Neural progenitor cell (in vitro differentiated cells): ENCODE measurements around the gene TECR. TPM values are rescaled to one million over a fixed set of nuclear protein-coding genes. Genes with fewer than 3 reads are reported as not detected.
A peak's percentile ranks its signal among the peaks of the same experiment; 100 is the strongest.

Source experiments
- DNase-seq: peaks from one replicate; pipeline ENCODE4 v3.0.0-alpha.2; 2016; ENCODE audit warnings: low spot score
- H2AFZ ChIP-seq: fragments of 200-600 bp; sonication (generic); replicated peaks from 2 replicates; pipeline ENCODE4 v1.6.1; 2016; ENCODE audit warnings: antibody characterized with exemption
- H3F3A ChIP-seq: fragments of 200-600 bp; sonication (generic); 2 replicates; pipeline ENCODE4 v1.6.1; 2016; ENCODE audit warnings: antibody characterized with exemption, low read depth
- H3K27ac ChIP-seq: fragments of 200-600 bp; sonication (generic); 2 replicates; pipeline ENCODE4 v1.5.1; 2016; ENCODE audit warnings: mild to moderate bottlenecking
- H3K27me3 ChIP-seq: fragments of 200-600 bp; sonication (generic); 2 replicates; pipeline ENCODE4 v1.6.1; 2016; ENCODE audit warnings: mild to moderate bottlenecking, moderate library complexity
- H3K36me3 ChIP-seq: fragments of 200-600 bp; sonication (generic); 2 replicates; pipeline ENCODE4 v1.5.1; 2016
- H3K4me1 ChIP-seq: fragments of 200-600 bp; sonication (generic); 2 replicates; pipeline ENCODE4 v1.6.1; 2016; ENCODE audit warnings: mixed run types
- H3K4me2 ChIP-seq: fragments of 200-600 bp; sonication (generic); 2 replicates; pipeline ENCODE4 v1.6.1; 2016
- H3K4me3 ChIP-seq: fragments of 200-600 bp; sonication (generic); 2 replicates; pipeline ENCODE4 v1.5.1; 2016
- H3K79me2 ChIP-seq: fragments of 200-600 bp; sonication (generic); 2 replicates; pipeline ENCODE4 v1.6.1; 2016; ENCODE audit warnings: low read depth
- H3K9ac ChIP-seq: fragments of 200-600 bp; sonication (generic); 2 replicates; pipeline ENCODE4 v1.6.1; 2016
- H3K9me3 ChIP-seq: fragments of 200-600 bp; sonication (generic); 2 replicates; pipeline ENCODE4 v1.5.1; 2016; ENCODE audit warnings: low read depth
- H4K20me1 ChIP-seq: fragments of 200-600 bp; sonication (generic); 2 replicates; pipeline ENCODE4 v1.6.1; 2016; ENCODE audit warnings: low read depth
- H3K27ac Mint-ChIP-seq: 3 replicates; pipeline ENCODE4 v1.8.0; 2021; ENCODE audit warnings: mixed read lengths
- H3K27me3 Mint-ChIP-seq: 2 replicates; pipeline ENCODE4 v1.8.0; 2022; ENCODE audit warnings: low read depth, mild to moderate bottlenecking, inconsistent platforms, moderate library complexity, mixed read lengths; ENCODE audit not compliant: insufficient read depth
- H3K36me3 Mint-ChIP-seq: 3 replicates; pipeline ENCODE4 v1.8.0; 2021; ENCODE audit warnings: mixed read lengths
- H3K4me1 Mint-ChIP-seq: 3 replicates; pipeline ENCODE4 v1.8.0; 2021; ENCODE audit warnings: mixed read lengths
- H3K4me3 Mint-ChIP-seq: 3 replicates; pipeline ENCODE4 v1.8.0; 2021; ENCODE audit warnings: mild to moderate bottlenecking, moderate library complexity, mixed read lengths
- H3K9me3 Mint-ChIP-seq: 3 replicates; pipeline ENCODE4 v1.8.0; 2020; ENCODE audit warnings: mixed read lengths
- CTCF ChIP-seq: fragments of 200-600 bp; sonication (generic); IDR thresholded peaks from 2 replicates; pipeline ENCODE4 v1.5.1; 2017; ENCODE audit warnings: antibody characterized with exemption, mild to moderate bottlenecking
- EZH2 ChIP-seq: fragments of 200-600 bp; sonication (generic); IDR thresholded peaks from 2 replicates; pipeline ENCODE4 v1.6.1; 2017; ENCODE audit warnings: antibody characterized with exemption, mild to moderate bottlenecking, moderate library complexity
- EZH2phosphoT487 ChIP-seq: fragments of 200-600 bp; sonication (generic); IDR thresholded peaks from 2 replicates; pipeline ENCODE4 v1.6.1; 2017; ENCODE audit warnings: antibody characterized with exemption
- microRNA counts: library from miRNA; unstranded; fragments of <30 nt; microRNA quantifications from one replicate; lab custom pipeline; 2016
- microRNA-seq: library from miRNA; unstranded; fragments of <30 nt; microRNA quantifications from one replicate; pipeline ENCODE4, GENCODE V29; 2016
- small RNA-seq: library from RNA; depleted of rRNA; stranded (forward); fragments of <200 nt; gene quantifications from one replicate; pipeline ENCODE3, GENCODE V24; 2015
- total RNA-seq: library from RNA; depleted of rRNA; stranded (reverse); fragments of >200 nt; gene quantifications from 2 replicates; pipeline ENCODE4 v1.2.3, GENCODE V29; 2015; ENCODE audit warnings: low replicate concordance

Gene TECR
- total RNA-seq, 1 donor from 2014 or later: 41.9 TPM

- H3K36me3 Mint-ChIP-seq: no peaks in the 10 kb centered on the region
- H3K9me3 ChIP-seq: no peaks in the 10 kb centered on the region
- peaks cover 3% of the 10 kb centered on the region for H3K9me3 Mint-ChIP-seq
Observed at GRCh38 chr19:14614099-14614412, 84.7 kb downstream of the TECR start.

More at GRCh38 chr19:14614099-14614412, 84.7 kb downstream of the TECR start:
- Histone ChIP-seq H3K4me1 (no peaks in the 10 kb centered on the region), H2AFZ (no peak overlapping the region), H3K4me2 (no peak overlapping the region), H3K79me2 (no peaks in the 10 kb centered on the region), H3K4me3 (no peak overlapping the region), H4K20me1 (no peaks in the 10 kb centered on the region), H3F3A (no peaks in the 10 kb centered on the region), H3K9ac (no peak overlapping the region), H3K27me3 (no peaks in the 10 kb centered on the region), H3K27ac (no peak overlapping the region), H3K36me3 (no peaks in the 10 kb centered on the region)
- no peaks in the 10 kb centered on the region for H3K4me1 Mint-ChIP-seq
- H3K27me3 Mint-ChIP-seq: peaks cover 5% of the 10 kb centered on the region
- H3K4me3 Mint-ChIP-seq: no peak overlapping the region
- no peak overlapping the region for H3K27ac Mint-ChIP-seq
- no peak for DNase-seq
- TF ChIP-seq EZH2 (no peak), EZH2phosphoT487 (no peak), CTCF (no peak)

MicroRNAs within 50 kb of the gene (microRNA counts, 767-probe panel; counts per million panel counts)
- 460 counts per million, percentile 90 among the panel's probes with 10 or more counts for microRNA hsa-miR-639 (lab: Ali Mortazavi, UCI)

Small RNA genes within 50 kb of the gene (microRNA-seq; reads per million reads assigned to microRNA genes)
- not detected for gene MIR639

Small RNA genes within 50 kb of the gene (small RNA-seq; reads per million reads assigned to genes)
- gene RN7SL842P (not detected), gene SNRPGP15 (0.11 reads per million)

Other genes starting within 250 kb of the TECR start
- gene ADGRE5, start 148.2 kb upstream of the TECR start, total RNA-seq: 1.1 and 1.5 TPM in 2 replicates
- gene DDX39A, start 110.3 kb upstream of the TECR start, total RNA-seq: 38.6 and 92.0 TPM in 2 replicates
- gene PKN1, start 96.3 kb upstream of the TECR start, total RNA-seq: 29.0 and 98.6 TPM in 2 replicates
- not detected in 2 replicates for gene PTGER1, start 54.2 kb upstream of the TECR start, total RNA-seq
- 23.6 and 83.6 TPM in 2 replicates for gene GIPC1, start 33.5 kb upstream of the TECR start, total RNA-seq
- gene DNAJB1, start 11.2 kb upstream of the TECR start, total RNA-seq: 61.4 and 61.9 TPM in 2 replicates
- gene NDUFB7, start 42.5 kb downstream of the TECR start, total RNA-seq: 38.0 and 177 TPM in 2 replicates
- gene CLEC17A, start 53.5 kb downstream of the TECR start, total RNA-seq: 0.31 TPM in 1 of 2 replicates, not detected in the other
- not detected in 2 replicates for gene ADGRE3, start 145.2 kb downstream of the TECR start, total RNA-seq
- 20.4 and 34.0 TPM in 2 replicates for gene ZNF333, start 160.5 kb downstream of the TECR start, total RNA-seq
- 0.28 and 0.34 TPM in 2 replicates for gene ADGRE2, start 249.0 kb downstream of the TECR start, total RNA-seq